GM12864 (cell line): ENCODE measurements around the gene SH3PXD2A.
"Not testable (repeated sequence)": the region's sequence is repeated elsewhere in the genome, so short reads cannot be mapped to it uniquely, and the experiment has no call there.

Experiments
- DNase-seq: peaks from one replicate; pipeline ENCODE4 v3.0.0-alpha.2; 2011; ENCODE audit warnings: low read depth
- H3K4me3 ChIP-seq: 2 replicates; pipeline ENCODE4 v1.5.1; 2011; ENCODE audit warnings: mild to moderate bottlenecking, low read depth, low read length, control low read depth
- TF ChIP-seq, protein P1 (sequence below): IDR thresholded peaks from 2 replicates; pipeline ENCODE4 v1.5.1; 2011; ENCODE audit warnings: low read depth, mild to moderate bottlenecking, moderate library complexity, low read length, control low read depth, inconsistent platforms; ENCODE audit errors: missing control alignments

The SH3PXD2A gene

DNA sequence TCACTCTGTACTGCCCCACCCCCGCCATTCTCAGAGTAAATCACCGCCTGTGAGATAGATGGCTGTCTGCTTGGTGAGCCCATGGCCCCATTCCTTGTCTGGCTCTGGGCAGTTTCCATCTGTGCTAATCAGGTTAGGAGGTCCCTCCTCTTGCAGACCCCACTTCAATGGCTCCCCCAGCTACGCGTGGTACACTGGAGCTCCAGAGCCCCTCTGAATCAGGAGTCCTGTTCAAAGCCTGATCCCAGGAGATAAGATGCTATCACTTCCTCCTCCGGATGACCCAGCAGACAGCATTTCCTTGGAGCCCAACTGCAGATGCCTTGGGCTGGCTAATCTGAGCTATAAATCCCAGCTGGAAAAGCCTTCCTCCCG is 122.3 kb downstream of the SH3PXD2A start:
- TF ChIP-seq, protein P1, sequence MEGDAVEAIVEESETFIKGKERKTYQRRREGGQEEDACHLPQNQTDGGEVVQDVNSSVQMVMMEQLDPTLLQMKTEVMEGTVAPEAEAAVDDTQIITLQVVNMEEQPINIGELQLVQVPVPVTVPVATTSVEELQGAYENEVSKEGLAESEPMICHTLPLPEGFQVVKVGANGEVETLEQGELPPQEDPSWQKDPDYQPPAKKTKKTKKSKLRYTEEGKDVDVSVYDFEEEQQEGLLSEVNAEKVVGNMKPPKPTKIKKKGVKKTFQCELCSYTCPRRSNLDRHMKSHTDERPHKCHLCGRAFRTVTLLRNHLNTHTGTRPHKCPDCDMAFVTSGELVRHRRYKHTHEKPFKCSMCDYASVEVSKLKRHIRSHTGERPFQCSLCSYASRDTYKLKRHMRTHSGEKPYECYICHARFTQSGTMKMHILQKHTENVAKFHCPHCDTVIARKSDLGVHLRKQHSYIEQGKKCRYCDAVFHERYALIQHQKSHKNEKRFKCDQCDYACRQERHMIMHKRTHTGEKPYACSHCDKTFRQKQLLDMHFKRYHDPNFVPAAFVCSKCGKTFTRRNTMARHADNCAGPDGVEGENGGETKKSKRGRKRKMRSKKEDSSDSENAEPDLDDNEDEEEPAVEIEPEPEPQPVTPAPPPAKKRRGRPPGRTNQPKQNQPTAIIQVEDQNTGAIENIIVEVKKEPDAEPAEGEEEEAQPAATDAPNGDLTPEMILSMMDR: no peak
- DNase-seq: no peak

DNA sequence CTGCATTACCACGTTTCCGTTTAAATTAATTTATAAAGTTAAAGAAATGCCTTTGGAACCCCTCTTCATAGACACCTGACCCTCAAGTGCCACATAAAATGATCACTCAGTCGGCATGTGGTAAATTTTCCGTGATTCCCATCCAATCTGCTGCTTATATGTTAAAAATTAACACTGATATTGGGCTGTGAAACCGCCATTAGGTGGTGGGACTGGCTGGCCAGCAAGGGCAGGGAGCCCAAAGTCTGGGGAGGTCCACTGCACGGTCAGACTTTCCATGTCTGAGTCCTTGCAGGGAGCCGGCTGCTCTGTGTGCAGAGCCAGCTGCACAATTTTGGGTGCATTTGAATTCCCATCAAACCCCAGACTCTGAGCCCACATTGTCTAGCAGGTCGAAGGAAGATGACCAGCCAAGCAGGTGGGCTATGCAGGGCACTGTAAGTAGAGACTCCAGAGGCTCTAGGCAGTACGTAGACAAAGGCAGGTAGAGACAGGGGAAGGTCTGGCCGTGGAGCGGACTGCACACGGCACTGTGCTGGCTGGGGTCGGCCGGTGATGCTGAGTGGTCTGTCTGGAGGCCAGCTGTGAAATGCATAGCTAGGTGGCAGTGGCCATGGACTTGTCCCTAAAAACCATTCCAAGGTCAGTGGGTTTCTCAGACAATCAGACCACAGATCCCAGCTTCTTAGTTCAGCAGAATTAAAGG is 122.9 kb downstream of the SH3PXD2A start:
- DNase-seq: no peak
- no peak overlapping the region for H3K4me3 ChIP-seq
- TF ChIP-seq, protein P1: no peak

More for the DNA sequence above, 122.3 kb downstream of the SH3PXD2A start:
- H3K4me3 ChIP-seq: no peak overlapping the region

DNA sequence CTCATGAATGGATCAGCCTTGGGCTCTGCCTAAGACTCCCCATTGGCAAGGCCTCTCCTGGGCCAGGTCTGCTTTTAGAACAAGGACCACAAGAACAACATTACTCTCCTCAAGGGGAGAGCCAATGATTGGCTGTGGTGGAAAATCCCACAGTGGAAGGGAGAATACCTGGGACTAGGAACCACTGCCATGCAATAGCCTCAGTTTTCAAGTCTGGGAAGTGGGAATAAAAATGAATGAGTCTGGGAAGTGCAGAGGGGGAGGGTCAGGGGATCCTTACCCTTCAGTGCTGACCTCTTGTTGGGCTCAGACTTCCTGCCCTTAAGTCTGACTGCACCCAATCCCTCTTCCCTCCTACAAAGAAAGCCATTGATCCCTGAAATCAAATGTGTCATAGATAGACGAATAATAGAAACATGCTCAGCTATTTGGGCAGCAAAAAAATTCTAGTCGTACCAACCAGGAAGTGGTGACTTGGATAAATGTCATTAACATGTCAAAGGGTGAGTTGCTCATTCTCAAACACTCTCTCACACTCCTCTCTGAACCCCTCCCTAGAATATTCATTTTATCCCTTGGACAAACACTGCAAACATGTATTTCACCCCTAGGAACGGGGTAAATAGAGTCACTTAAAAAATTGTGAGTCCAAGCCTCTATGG is 123.6 kb downstream of the SH3PXD2A start:
- TF ChIP-seq, protein P1: no peak
- DNase-seq: no peak

DNA sequence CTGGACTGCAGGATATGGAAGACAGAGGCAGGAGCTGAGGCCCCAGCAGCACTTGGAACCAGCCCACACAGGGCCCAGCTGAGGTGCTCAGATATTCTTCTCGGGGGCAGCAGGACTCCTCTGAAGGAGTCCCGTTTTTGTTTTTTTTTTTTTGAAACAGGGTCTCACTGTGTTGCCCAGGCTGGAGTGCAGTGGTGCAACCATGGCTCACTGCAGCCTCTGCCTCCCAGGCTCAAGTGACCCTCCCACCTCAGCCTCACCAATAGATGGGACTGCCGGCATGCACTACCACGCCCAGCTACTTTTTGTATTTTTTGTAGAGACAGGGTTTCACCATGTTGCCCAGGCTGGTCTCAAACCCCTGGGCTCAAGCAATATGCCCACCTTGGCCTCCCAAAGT is 124.3 kb downstream of the SH3PXD2A start:
- not testable (repeated sequence) for DNase-seq, H3K4me3 ChIP-seq

More for the DNA sequence above, 123.6 kb downstream of the SH3PXD2A start:
- H3K4me3 ChIP-seq: no peak overlapping the region

DNA sequence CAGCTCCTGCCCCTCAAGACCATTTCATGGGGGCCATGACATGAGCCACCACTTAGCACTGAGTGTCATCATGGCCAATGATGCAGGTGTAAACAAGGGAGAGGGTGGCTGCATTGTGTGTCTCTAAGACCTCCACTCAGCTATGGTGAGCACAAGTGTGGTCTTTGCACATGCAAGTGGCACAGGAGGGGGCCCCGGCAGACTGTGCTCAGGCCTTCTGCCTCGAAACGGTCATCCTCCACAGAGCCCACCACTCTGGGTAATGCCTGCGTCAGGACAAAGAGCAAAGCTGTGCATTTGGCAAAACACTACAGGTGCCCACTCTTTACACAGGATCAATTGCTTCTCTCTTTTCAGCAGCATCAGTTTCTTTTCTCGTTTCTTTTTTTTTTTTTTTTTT is 125.5 kb downstream of the SH3PXD2A start:
- TF ChIP-seq, protein P1: no peak
- no peak for DNase-seq
- H3K4me3 ChIP-seq: no peak overlapping the region

DNA sequence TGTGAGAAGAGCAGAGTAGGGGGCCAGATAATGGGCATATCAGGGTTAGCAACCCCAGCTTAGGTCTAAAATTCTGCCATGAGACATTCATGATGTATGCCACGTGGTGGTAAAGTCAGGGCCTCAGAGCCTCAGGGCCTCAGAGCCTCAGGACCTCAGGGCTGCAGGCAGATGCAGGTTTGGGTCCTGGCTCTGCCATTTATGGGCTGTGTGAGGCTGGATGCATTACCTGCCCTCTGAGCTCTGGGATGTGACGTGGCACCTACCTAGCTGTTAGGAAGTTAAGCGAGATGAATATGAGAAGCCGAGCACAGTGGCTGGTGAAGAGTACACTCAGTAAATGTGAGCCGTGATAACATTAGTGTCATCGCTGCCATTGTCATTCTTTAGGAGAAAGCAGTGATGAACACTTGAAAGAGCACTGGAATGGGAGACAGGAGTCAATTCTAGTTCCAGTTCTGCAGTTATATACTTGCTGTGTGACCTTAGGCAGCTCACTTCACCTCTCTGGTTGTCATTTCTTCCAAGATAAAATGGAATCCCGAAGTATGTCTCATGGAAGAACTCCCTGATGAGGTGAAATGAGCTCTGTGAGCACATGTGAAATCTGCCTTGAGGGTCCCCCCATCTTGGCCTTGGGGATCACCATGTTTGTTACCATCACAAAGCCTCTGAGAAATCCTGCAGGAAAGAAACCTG is 127.2 kb downstream of the SH3PXD2A start:
- no peak for DNase-seq
- TF ChIP-seq, protein P1: no peak
- H3K4me3 ChIP-seq: no peak overlapping the region

DNA sequence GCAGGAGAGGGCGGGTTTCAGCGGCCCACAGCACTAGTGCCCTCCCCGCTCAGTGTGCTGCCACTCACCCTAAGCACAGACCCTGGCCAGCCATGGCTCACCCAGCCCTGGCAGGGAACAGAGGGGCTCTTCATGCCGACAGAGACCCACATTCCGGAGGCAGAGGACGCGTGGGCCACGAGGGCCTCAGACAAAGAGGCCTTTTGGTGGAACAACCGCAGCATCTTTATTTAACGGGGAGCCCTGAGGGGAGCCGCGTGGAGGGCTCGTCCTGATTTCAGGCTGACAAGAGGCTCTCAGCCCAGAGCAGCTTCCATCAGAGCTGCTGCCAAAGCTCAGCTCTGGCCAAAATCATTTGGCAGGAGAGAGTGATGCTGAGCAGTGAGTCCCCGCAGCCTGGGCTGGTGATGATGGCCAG is 127.8 kb downstream of the SH3PXD2A start:
- no peak overlapping the region for H3K4me3 ChIP-seq
- no peak for DNase-seq
- TF ChIP-seq, protein P1: no peak
